ENCODE data around the gene GZMM. TPM values are rescaled to one million over a fixed set of nuclear protein-coding genes. Genes with fewer than 3 reads are reported as not detected.

GZMM gene
- total and polyA plus RNA-seq, 2 experiments from 2014 or later = not detected

- Histone ChIP-seq H3K27me3 (no peaks in the 10 kb centered on the region), H3K79me2 (peaks cover 59% of the 10 kb centered on the region), H3K4me2 (no peak overlapping the region), H3K36me3 (replicated peaks; ENCODE audit: insufficient read depth, low read depth) (no peaks in the 10 kb centered on the region), H3K4me1 (ENCODE audit: insufficient read depth) (peaks cover 18% of the 10 kb centered on the region), H3K9me2 (replicated peaks; ENCODE audit: insufficient read depth) (no peaks in the 10 kb centered on the region), H3K27ac (no peak overlapping the region), H3K4me3 (no peak overlapping the region), H3K9me3 (ENCODE audit: low read depth) (no peaks in the 10 kb centered on the region), H2AFZ (no peak overlapping the region), H4K20me1 (ENCODE audit: insufficient read depth, poor library complexity, severe bottlenecking) (peaks cover 56% of the 10 kb centered on the region)
- WGBS (ENCODE audit: low lambda C conversion rate, missing lambda C conversion rate) = 95% methylated on average over 53 of the region's 55 CpGs
- DNase-seq (ENCODE audit: low spot score) = no peak
- TF ChIP-seq, protein P1, sequence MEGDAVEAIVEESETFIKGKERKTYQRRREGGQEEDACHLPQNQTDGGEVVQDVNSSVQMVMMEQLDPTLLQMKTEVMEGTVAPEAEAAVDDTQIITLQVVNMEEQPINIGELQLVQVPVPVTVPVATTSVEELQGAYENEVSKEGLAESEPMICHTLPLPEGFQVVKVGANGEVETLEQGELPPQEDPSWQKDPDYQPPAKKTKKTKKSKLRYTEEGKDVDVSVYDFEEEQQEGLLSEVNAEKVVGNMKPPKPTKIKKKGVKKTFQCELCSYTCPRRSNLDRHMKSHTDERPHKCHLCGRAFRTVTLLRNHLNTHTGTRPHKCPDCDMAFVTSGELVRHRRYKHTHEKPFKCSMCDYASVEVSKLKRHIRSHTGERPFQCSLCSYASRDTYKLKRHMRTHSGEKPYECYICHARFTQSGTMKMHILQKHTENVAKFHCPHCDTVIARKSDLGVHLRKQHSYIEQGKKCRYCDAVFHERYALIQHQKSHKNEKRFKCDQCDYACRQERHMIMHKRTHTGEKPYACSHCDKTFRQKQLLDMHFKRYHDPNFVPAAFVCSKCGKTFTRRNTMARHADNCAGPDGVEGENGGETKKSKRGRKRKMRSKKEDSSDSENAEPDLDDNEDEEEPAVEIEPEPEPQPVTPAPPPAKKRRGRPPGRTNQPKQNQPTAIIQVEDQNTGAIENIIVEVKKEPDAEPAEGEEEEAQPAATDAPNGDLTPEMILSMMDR (IDR thresholded peaks at IDR 0.05; ENCODE audit: poor library complexity) = no peak
- TF ChIP-seq EZH2phosphoT487 (IDR thresholded peaks at IDR 0.05; ENCODE audit: low read depth, severe bottlenecking, unreplicated experiment) (no peak), EZH2 (IDR thresholded peaks at IDR 0.05; ENCODE audit: borderline replicate concordance) (no peak)
Observed at GRCh38 chr19:536031-536880, 7.6 kb upstream of the GZMM start.

DNA sequence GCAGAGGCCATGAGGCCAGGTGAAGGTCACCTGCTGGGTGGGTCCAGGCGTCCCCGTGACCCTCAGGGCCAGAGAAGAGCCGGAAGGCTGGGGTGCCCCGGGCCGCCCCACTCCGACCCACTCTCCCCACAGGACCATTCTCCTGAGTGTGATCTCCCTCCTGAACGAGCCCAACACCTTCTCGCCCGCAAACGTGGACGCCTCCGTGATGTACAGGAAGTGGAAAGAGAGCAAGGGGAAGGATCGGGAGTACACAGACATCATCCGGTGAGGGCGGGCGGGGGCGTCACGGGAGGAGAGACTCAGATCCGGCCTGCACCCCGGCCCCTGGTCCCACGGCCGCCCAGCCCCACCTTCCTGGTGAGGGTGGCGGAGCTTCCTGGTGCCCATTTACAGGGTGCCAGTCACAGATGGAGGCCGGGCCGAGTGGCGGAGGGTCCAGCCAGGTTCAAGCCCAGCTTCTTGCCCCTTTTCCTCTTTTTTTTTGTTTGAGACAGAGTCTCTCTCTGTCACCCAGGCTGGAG lies 6.9 kb upstream of the GZMM start:
- Histone ChIP-seq H4K20me1 (ENCODE audit: insufficient read depth, poor library complexity, severe bottlenecking) (peaks cover 56% of the 10 kb centered on the region), H3K36me3 (replicated peaks; ENCODE audit: insufficient read depth, low read depth) (no peaks in the 10 kb centered on the region), H3K27ac (no peak overlapping the region), H3K4me1 (ENCODE audit: insufficient read depth) (peaks cover 18% of the 10 kb centered on the region), H3K4me2 (no peak overlapping the region), H3K79me2 (peaks cover 57% of the 10 kb centered on the region), H3K9me2 (replicated peaks; ENCODE audit: insufficient read depth) (no peaks in the 10 kb centered on the region), H2AFZ (no peak overlapping the region), H3K9me3 (ENCODE audit: low read depth) (no peaks in the 10 kb centered on the region), H3K4me3 (no peak overlapping the region), H3K27me3 (no peaks in the 10 kb centered on the region)
- 99% methylated on average over 15 of the region's 26 CpGs for WGBS (ENCODE audit: low lambda C conversion rate, missing lambda C conversion rate)
- no peak for DNase-seq (ENCODE audit: low spot score)
- no peak for TF ChIP-seq EZH2 (IDR thresholded peaks at IDR 0.05; ENCODE audit: borderline replicate concordance)
- TF ChIP-seq, protein P1 (IDR thresholded peaks at IDR 0.05; ENCODE audit: poor library complexity) = no peak
- no peak for TF ChIP-seq EZH2phosphoT487 (IDR thresholded peaks at IDR 0.05; ENCODE audit: low read depth, severe bottlenecking, unreplicated experiment)

- H3K9me2 ChIP-seq (replicated peaks; ENCODE audit: insufficient read depth) = no peaks in the 10 kb centered on the region
- H3K27ac ChIP-seq = no peak overlapping the region
- H3K36me3 ChIP-seq (replicated peaks; ENCODE audit: insufficient read depth, low read depth) = no peaks in the 10 kb centered on the region
- peaks cover 40% of the 10 kb centered on the region for H4K20me1 ChIP-seq (ENCODE audit: insufficient read depth, poor library complexity, severe bottlenecking)
- no peaks in the 10 kb centered on the region for H3K9me3 ChIP-seq (ENCODE audit: low read depth)
- no peak for DNase-seq (ENCODE audit: low spot score)
- TF ChIP-seq, protein P1 (IDR thresholded peaks at IDR 0.05; ENCODE audit: poor library complexity) = no peak
- TF ChIP-seq EZH2phosphoT487 (IDR thresholded peaks at IDR 0.05; ENCODE audit: low read depth, severe bottlenecking, unreplicated experiment) (no peak), EZH2 (IDR thresholded peaks at IDR 0.05; ENCODE audit: borderline replicate concordance) (no peak)
- H2AFZ ChIP-seq = no peak overlapping the region
- H3K79me2 ChIP-seq = peaks cover 38% of the 10 kb centered on the region
- WGBS (ENCODE audit: low lambda C conversion rate, missing lambda C conversion rate) = 97% methylated on average over 24 of the region's 40 CpGs
- no peaks in the 10 kb centered on the region for H3K27me3 ChIP-seq
- no peak overlapping the region for H3K4me3 ChIP-seq
- no peak overlapping the region for H3K4me2 ChIP-seq
- peaks cover 10% of the 10 kb centered on the region for H3K4me1 ChIP-seq (ENCODE audit: insufficient read depth)
Observed at GRCh38 chr19:538641-539428, 5.0 kb upstream of the GZMM start.
